IPS-NIHi11 (cell line): ENCODE measurements around the gene KRT25.
"Not testable (repeated sequence)": the region's sequence is repeated elsewhere in the genome, so short reads cannot be mapped to it uniquely, and the experiment has no call there.

ENCODE experiments used
- DNase-seq: peaks from one replicate; pipeline ENCODE4 v3.0.0; 2012; ENCODE audit warnings: mixed read lengths, low spot score

The KRT25 gene

DNA sequence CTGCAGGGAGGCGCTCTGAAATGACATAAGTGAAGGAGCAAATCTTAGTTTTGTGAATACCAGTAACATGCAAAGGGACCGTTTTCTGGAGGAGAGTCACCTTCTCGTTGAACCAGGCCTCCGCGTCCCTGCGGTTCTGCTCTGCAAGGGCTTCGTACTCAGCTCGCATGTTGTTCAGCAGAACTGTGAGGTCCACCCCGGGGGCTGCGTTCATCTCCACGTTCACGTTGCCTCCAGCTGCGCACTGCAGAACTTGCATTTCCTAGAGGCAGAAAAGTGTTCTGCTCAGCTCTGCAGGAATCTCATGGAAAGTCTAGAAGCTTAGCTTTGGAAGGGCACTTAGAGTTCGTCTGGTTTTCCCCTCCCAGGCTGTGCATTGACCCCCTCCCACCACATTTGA, 4.1 kb downstream of the KRT25 start:
- no peak for DNase-seq

GRCh38 chr17:40750391-40750790, 4.7 kb downstream of the KRT25 start:
- DNase-seq: no peak

DNA sequence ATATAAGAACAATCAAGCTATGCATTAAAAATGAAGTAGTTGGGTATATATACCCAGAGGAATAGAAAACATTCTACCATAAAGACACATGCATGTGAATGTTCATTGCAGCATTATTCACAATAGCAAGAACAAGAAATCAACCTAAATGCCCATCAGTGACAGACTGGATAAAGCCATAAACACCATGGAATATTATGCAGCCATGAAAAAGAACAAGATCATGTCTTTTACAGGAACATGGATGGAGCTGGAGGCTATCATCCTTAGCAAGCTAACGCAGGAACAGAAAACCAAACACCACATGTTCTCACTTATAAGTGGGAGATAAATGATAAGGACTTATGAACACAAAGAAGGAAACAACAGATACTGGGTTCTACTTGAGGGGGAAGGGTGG, 6.5 kb downstream of the KRT25 start:
- DNase-seq: not testable (repeated sequence)

- no peak for DNase-seq
Measured at GRCh38 chr17:40738553-40738952, 16.6 kb downstream of the KRT25 start.

DNA sequence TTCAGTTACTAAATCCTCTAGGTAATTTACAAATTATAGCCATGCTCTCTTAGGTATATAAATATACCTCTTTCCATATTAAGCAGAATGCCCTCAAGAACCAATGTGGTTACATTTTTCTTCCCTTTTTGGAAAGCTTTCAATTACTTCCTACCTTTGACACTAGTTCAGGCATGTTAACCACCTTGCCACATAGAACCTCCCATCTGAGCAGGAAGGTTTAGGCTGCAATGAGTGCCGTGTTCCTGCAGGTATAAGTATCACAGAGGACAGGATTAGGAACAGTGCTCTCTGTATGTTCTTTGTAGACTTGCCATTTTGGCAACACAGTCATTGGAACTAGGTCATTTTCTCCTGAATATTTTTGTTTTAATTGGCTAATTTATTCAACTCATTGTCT, 20.1 kb downstream of the KRT25 start:
- DNase-seq: no peak

GRCh38 chr17:40734018-40734417, 21.1 kb downstream of the KRT25 start:
- no peak for DNase-seq

- DNase-seq: no peak
Measured at GRCh38 chr17:40730970-40731369, 24.2 kb downstream of the KRT25 start.

- DNase-seq: no peak
Measured at GRCh38 chr17:40727447-40728231, 27.5 kb downstream of the KRT25 start.

DNA sequence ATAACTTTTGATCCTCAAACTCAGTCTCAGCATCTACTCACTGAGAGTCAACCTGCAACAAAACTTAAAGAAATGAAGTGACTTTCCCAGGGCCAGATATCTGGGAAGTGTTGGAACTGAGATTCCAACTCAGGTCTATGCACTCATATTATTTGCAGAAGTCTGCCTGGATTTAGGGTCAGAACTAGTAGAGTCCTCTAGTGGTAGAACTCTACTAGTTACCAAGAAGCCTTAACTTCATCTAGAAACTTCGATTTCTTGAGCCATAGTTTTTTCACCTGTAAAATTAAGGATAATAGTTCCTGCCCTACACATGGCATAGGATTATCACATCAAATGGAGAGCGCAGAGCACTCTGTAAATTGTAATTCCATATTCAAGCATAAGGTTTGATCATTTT, 28.2 kb downstream of the KRT25 start:
- DNase-seq: no peak

GRCh38 chr17:40724656-40725055, 30.5 kb downstream of the KRT25 start:
- no peak for DNase-seq

DNA sequence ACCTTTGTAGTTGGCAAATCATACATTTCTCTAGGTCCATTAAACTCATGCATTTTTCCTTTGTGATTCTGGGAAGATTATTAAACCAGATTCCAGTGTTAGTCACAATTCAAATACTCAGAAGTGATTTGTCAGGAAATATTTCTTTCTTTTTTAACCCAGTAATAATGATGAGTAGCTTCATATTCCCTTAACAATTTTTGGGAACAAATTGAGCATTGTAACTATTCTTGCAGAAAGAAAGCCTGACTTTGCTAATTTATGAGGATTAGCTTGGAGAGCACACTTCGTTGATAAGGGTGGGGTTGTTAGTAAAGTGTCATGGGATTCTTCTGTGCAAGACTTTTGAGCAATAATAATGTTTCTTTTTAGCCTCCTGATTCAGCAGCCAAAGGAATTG, 32.9 kb downstream of the KRT25 start:
- no peak for DNase-seq

GRCh38 chr17:40720899-40721298, 34.2 kb downstream of the KRT25 start:
- no peak for DNase-seq

GRCh38 chr17:40718930-40719329, 36.2 kb downstream of the KRT25 start:
- DNase-seq: no peak

- no peak for DNase-seq
Measured at GRCh38 chr17:40717776-40718175, 37.4 kb downstream of the KRT25 start.

DNA sequence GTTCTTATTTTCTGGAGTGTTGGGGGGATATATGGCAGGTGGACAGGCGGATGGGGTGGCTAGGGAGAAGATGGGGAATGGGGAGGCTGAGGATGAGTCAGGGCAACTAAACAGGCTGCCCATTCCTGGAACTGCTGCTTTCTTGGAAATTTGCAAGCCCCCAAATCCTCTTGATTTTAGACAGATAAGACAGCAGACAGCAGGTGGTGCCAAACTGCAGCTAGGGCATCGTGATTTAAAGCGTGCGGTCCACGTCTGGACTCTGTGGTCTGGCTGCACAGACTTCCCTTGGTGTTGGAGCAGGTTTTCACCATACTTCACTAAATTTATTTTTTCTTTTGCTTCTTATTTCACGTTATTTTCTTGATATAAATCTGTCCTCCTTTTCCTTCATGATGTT, 40.7 kb downstream of the KRT25 start:
- no peak for DNase-seq

DNA sequence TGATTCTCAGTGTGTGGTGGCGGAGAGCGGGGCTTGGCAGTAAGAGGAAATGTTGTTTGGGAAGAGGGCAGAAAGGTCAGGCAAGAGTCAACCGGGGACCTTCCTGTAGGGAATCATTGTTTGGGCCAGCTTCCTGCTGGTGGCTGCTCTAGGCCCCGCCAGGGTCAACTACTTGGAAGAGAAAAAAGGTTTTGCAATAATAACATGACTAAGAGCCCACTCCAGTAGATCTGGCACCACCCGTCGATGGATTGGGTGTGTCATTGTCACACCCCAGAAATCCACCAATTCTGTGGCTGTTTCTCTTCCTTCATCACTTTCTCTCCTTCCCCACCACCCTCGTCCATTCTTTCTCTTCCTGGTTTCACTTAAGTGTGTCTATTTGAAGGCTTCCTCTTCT, 47.4 kb downstream of the KRT25 start:
- no peak for DNase-seq

- no peak for DNase-seq
Measured at GRCh38 chr17:40705584-40705983, 49.5 kb downstream of the KRT25 start.

- no peak for DNase-seq
Measured at GRCh38 chr17:40703652-40704051, 51.5 kb downstream of the KRT25 start, which contains the start of gene KRT24. KRT24 (minus strand) TSS chr17:40703752; CDS start chr17:40703693, 59 bp downstream.

- no peak for DNase-seq
Measured at GRCh38 chr17:40702271-40702670, 52.9 kb downstream of the KRT25 start.

GRCh38 chr17:40699853-40700252, 55.3 kb downstream of the KRT25 start:
- DNase-seq: no peak

GRCh38 chr17:40699371-40699770, 55.8 kb downstream of the KRT25 start:
- DNase-seq: no peak
